Left kidney (tissue), 2 donors: ENCODE measurements around the gene SFXN5. TPM values are rescaled to one million over a fixed set of nuclear protein-coding genes. Genes with fewer than 3 reads are reported as not detected.
A peak's percentile ranks its signal among the peaks of the same experiment; 100 is the strongest.
"Not testable (repeated sequence)": the region's sequence is repeated elsewhere in the genome, so short reads cannot be mapped to it uniquely, and the experiment has no call there.

Experiments used
- DNase-seq: peaks from one replicate; pipeline ENCODE4 v3.0.0-alpha.2; 2013
- polyA plus RNA-seq: library from polyadenylated mRNA; unstranded; fragments of 120-200 nt; gene quantifications from one replicate; pipeline ENCODE4 v1.2.1, GENCODE V29; 2013; ENCODE audit not compliant: insufficient read length

Gene SFXN5
- polyA plus RNA-seq, 1 donor: 26.3 TPM

DNA sequence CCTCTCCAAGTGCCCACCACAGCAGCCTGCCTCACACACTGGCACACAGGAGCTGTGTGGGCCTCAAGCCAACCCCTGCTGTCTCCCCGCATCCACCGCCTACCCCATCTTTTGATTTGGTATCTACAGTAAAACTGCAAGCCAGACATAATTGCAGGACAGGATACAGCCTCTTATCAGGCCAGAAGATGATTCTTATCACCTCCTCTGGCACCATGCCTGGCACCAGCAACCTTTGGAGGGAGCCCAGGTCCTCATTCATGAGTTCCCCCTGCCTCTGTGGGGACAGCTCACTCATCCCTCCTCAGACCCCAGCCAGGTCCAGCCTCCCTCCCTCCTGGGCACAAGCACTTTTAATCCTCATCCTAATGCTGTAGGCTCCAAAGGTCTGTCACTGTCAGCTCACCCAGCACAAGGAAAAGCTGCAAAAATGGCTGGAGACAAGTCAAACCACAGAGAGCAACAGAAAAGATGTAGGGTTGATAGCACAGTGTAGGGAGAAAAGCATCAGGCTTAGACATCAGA, 31.6 kb upstream of the SFXN5 start:
- DNase-seq: no peak

DNA sequence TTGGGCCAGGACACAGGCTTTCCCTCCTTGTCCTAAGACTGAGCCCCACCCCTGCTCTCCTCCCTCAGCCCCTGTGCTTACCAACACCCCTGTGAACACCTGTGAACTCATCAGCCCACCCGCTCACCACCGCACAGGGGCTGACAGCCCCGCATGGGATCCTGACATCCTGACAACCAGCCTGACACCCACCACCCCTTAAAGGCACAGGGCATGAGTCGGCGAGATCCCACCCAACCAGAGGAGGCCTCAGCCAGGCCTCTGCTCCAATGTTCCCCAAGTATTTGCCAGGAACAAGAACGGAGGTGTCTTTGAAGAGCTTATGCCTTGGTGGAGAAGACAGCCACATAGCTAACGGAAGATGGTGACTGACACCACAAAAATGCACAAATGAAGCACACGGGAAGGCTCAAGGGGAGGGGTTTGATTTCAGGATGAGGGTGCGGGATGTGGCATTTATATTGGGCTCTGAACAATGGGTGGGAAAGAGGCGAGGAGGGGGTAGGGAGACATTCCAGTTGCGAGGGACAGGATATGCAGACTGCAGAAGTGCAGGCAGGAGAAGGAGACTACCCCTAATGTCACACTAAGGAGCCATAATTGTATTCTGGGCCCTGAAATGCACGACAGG, 30.2 kb upstream of the SFXN5 start:
- DNase-seq: no peak

- DNase-seq: no peak
These were observed 29.4 kb upstream of the SFXN5 start for GRCh38 chr2:73100956-73101355.

- DNase-seq: no peak
These were observed 28.0 kb upstream of the SFXN5 start for GRCh38 chr2:73099486-73099885.

GRCh38 chr2:73095910-73096309, 24.4 kb upstream of the SFXN5 start:
- no peak for DNase-seq

DNA sequence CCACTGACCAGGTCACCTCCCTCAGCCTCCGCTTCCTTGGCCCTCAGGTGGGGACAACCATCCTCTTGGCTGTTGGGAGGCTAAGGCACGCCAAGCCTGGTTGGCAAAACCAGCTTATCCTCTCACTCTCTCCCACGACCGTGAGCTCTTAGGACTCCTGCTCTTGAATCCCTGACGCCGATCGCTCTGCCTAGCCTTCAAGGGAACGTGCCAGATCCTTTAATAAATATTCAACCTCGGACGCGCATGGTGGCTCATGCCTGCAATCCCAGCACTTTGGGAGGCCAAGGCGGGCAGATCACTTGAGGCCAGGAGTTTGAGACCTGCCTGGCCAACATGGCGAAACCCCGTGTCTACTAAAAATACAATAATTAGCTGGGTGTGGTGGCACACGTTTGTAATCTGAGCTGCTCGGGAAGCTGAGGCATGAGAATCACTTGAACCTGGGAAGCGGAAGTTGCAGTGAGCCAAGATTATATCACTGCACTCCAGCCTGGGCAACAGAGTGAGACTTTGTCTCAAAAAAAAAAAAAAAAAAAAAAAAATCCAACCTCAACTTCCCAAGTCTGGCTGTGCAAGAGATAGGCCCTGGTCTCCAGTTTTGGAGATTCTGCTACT, 22.2 kb upstream of the SFXN5 start:
- DNase-seq: not testable (repeated sequence)

DNA sequence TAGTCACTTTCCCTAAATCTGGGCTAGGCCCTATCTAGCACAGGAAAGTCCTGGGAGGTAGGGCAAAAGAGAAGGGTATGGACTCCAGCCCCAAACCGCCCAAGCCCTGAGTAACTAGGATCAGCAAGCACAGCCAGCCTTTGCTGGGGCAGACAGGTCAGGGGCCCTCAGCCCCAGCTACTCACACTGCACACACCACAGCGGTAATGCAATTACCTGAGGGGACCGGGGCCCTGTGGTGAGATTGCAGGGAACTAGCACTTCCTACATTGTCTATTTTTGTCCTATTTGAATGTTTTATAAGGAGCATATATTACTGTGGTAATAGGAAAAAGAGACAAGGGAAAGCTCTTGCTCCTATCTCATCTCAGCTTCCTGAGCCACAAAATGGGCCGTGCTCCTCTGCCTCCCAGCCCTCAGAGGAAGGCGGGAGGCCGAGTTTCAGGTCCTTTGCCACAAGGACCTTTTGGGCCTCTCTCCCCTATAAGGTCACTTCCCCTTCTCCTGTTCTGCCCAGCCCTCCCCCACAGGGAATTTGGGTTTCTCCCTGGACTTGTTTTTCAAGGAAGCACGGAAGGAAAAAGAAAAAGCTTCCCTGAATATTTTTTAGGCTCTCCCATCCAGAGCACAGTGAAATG, 20.8 kb upstream of the SFXN5 start:
- no peak for DNase-seq

- DNase-seq: no peak
These were observed 20.2 kb upstream of the SFXN5 start for GRCh38 chr2:73091696-73092095.

DNA sequence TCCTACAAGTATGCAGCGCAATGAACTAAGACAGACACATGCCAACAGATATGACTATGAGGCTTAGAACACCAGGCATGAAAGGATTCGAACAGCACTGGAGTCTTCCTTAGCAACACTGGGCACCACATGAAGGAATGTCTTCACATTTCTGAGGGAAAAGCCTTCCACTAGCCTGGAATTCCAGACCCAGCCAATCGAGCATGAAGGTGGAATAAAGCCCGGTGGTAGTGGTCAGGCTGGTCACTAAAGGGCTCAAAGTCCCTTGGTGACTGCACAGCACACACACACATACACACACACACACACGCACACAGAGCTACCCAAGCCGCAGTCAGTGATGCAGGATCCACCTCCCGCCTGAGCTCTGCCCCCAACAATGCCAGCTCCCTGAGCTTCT, 19.7 kb upstream of the SFXN5 start:
- no peak for DNase-seq

DNA sequence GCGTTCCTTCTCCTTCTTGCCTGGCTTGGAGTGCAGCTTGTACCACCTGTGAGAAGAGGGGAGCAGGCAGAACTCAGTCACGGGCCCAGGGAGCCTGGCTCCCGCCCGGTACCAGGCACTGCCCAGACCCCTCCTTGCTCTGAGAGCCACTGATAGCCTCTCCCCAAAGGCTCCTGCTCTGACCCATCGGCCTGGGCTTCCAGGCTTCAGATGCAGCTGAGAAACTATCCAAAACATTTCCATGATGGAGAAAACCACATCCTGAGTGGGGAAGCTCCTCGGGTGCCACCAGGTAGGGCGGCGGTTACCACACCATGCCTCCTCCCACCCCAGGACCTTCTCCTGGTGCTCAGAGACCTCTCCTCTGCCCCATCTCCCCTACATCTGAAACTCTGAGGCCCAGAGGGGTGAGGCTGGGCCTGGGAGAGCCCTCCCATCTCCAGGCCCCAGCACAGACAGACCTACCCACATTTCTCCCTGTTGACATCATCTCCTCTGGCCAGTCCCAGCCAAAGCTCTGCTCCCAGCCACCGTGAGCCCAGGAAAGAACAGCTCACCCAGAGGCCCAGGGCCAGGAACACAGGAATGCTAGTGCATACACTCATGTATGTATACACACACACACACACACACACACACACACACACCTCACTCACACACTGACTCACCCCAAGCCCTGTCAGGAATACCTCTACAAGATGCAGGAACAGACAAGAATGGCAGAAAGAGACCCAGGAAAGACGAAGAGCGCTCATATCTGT, 17.9 kb upstream of the SFXN5 start:
- DNase-seq: no peak

DNA sequence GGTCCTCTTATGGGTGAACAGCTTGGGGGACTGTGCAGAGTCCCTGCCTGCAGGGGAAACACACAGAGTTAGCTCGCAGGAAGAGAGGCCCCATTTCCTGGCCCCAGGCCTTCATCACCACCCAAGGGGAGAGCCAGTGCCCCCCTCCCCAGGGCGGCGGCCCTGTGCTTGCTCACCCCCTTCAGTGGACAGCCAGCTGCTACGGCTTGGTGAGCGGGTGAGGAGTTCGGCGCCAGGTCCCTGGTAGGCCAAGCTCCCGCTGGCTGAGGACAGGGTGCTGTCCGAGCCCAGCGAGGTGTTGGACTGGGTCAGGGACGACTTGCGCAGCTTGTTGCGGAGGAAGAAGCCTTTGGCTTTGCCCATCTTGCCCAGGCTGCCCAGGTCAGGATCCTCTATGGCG, 17.2 kb upstream of the SFXN5 start:
- DNase-seq: no peak

- DNase-seq: no peak
These were observed 16.7 kb upstream of the SFXN5 start for GRCh38 chr2:73088211-73088610.

GRCh38 chr2:73087311-73087710, 15.8 kb upstream of the SFXN5 start:
- DNase-seq: no peak

GRCh38 chr2:73085691-73086090, 14.2 kb upstream of the SFXN5 start:
- DNase-seq: peak; percentile 69

GRCh38 chr2:73084971-73085370, 13.5 kb upstream of the SFXN5 start:
- no peak for DNase-seq

DNA sequence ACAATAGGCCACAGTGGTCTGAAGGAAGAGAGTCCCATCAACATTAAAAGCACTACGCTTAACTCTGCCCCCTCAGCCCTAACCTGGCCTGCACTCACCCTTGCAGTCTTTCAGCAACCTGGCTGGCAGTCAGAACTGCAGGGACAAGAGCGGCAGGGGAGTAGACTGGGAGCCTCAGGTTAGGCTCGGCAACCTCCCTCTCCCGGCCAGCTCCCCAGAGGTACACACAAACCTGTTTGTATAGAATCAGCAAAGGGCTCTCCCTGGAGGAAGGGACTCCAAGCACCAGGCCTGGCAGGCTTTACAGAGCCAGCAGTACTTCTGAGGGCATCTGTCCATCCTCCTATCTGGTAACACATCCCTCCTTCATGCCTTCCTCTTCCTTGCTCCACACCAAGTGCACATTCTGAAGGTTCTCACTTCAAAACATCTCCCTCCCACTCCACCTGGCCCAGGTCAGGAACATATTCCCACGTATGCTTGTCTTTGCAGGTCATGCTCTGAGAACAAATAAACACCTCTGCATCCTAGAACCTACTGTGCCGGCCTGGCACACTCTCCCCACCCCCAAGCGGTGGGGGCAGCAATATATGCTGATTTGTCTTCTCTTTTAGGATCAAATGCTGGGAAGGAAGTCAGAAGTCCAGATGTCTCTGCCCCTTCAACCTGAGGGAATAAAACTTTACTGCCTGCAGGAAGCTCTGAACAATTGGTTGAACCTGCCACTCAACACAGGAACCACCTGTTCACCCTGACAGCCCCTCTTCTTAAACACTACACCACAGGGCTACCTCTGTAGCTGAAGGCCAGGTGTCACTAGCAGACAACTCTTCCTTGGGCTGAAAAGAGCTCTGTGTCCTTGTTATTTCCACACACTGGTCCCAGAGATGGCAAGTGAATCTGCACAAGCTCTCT, 12.6 kb upstream of the SFXN5 start:
- DNase-seq: no peak

- DNase-seq: no peak
These were observed 11.3 kb upstream of the SFXN5 start for GRCh38 chr2:73082523-73083410.

- no peak for DNase-seq
These were observed 9.7 kb upstream of the SFXN5 start for GRCh38 chr2:73081181-73081671.

GRCh38 chr2:73080321-73081131, 9.0 kb upstream of the SFXN5 start:
- DNase-seq: no peak

DNA sequence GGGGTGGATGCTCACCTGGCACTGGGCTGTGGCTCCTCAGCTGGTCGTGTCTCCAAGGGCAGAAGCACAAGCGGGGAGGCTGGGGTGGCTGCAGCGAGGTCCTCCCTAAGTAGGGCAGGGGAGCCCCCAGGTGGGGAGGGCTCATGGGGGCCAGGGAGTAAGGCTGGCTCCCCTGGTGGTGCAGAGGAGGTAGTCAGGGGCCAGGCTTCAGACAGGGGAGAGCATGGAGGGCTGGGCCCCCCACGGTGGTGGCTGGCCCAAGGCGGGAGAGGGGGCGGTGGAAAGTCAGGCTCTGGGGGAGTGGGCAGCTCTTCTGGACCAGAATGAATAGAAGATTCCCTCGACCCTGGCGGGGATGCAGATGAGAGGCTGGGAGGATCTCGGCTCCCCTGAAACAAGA, 8.1 kb upstream of the SFXN5 start:
- no peak for DNase-seq
